Stimulated activated CD4-positive, alpha-beta T cell treated with anti-CD3 and anti-CD28 coated beads, TNF-alpha, amount 100 ng/mL, for 1 hour (primary cell): ENCODE results near the gene R3HDM4.
"Not testable (repeated sequence)": the region's sequence is repeated elsewhere in the genome, so short reads cannot be mapped to it uniquely, and the experiment has no call there.

ENCODE experiments used
- DNase-seq, 3 donors: peaks; one replicate each; pipeline ENCODE4 v3.0.0-alpha.2; 2020; ENCODE audit warnings: low read depth in 3 of 3, low spot score in 1 of 3

Gene R3HDM4

GRCh38 chr19:913080-913748 is at the start of gene R3HDM4:
TSS of gene R3HDM4 (minus strand) at chr19:913219. CDS start at chr19:913157, 62 bp downstream.
- DNase-seq = peak; percentile 69 to 82 (median 69)

DNA sequence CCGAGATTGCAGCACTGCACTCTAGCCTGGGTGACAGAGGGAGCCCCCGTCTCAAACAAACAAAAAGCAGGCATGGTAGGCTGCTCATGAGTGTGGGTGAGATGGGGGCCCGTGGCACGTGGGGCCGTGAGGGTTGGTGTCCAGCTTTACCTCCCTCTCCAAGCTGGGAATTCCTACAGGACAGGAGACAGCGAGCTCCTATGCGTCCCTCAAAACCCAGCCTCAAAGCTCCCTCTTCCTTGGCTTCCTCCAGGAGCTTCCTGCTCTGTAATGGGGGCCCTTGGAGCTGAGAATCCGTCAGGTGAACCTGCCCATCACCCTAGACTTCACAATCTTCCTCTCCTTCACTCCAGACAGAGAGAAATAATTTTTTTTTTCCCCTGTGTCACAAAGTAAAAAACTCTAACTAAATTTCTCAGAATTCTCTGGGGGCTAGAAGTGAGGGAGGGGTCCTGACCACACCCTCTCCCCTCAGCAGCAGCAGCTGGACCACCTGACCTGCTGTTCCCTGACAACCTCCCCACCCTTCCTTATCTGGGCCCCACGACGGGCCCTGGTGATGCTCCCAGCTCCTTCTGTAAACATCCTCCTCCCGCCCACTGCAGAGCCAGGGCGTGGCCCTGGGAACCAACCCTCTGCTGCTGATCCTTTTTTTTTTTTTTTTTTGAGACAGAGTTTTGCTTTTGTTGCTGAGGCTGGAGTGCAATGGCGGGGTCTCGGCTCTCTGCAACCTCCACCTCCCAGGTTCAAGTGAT is 49.0 kb upstream of the R3HDM4 start:
- DNase-seq = no peak

DNA sequence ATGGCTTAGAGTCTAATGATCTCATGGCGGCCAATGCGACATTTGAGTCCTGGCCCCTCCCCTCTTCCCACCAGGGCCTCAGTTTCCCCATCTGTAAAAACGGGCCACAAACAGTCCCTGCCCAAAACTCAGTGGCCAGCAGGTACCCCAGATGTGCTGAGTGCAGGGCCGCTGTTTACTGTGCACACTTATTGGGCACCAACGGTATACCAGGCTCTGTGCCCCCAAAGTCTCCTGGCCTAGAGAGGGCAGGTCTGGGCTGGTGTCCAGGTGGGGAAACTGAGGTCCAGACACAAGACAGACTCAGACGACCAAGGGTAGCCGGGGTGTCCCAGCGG is 47.6 kb upstream of the R3HDM4 start:
- DNase-seq = no peak

DNA sequence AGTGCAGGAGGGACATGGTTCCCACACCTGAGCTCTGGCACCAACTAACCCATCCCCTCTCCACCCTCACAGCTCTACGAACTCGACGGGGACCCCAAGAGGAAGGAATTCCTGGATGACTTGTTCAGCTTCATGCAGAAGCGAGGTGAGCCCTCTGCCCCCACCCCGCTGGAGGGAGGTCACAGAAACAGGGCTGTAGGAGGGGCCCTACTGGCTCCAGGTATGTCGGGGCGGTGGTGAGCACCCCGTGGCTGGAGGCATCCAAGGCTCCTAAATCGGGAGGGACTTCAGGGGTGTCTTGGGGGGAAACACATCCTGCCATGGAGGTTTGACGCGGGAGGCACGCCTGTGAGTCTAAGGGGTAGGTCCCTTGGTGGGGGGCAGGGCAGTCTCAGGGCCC is 47.0 kb upstream of the R3HDM4 start:
- DNase-seq = no peak

DNA sequence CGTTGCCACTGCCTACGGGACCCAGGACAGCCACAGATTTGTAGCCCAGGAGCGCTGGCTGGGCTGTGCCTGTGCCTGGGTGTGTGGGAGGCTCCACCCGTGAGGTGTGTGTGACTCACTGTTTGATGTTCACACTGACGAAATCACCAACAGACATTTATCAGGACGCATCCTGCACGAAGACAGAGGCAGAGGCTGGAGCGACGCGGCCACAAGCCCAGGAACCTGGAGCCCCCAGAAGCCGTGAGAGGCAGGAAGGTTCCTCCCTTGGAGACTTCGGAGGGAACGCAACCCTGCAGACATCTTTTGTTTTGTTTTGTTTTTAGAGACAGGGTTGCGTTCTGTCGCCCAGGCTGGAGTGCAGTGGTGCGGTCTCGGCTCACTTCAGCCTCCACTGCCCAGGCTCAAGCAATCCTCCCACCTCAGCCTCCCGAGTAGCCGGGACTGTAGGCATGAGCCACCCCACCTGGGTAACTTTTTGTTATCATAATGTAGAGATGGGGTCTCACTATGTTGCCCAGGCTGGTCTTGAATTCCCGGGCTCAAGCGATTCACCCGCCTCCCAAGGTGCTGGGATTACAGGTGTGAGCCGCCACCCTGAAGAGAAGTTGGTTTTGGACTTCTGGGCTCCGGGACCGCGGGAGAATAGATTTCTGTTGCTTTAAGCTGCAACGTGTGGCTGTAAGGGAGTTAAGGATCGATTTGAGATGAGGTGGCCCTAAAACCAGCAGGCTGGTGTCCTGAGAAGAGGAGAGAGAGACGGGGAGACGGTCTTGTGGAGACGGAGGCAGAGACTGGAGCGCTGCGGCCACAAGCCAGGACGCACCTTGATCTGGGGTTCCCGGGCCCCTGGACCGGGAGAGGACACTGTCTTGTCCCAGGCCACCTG is 46.2 kb upstream of the R3HDM4 start:
- peak in 1 of 3 donors; percentile 14 for DNase-seq

DNA sequence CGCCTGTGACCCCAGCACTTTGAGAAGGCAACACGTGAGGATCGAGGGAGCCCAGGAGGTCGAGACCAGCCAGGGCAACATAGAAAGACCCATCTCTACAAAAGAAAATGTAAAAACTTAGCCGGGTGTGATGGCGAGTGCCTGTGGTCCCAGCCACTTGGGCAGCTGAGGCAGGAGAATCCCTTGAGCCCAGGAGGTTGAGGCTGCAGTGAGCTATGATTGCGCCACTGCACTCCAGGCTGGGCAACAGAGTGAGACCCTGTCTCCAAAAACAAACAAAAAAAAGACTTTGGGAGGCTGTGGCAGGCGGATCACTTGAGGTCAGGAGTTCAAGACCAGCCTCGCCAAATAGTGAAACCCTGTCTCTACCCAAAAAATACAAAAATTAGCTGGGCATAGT is 44.6 kb upstream of the R3HDM4 start:
- not testable (repeated sequence) for DNase-seq

GRCh38 chr19:956766-957440 is 43.9 kb upstream of the R3HDM4 start:
- no peak for DNase-seq

DNA sequence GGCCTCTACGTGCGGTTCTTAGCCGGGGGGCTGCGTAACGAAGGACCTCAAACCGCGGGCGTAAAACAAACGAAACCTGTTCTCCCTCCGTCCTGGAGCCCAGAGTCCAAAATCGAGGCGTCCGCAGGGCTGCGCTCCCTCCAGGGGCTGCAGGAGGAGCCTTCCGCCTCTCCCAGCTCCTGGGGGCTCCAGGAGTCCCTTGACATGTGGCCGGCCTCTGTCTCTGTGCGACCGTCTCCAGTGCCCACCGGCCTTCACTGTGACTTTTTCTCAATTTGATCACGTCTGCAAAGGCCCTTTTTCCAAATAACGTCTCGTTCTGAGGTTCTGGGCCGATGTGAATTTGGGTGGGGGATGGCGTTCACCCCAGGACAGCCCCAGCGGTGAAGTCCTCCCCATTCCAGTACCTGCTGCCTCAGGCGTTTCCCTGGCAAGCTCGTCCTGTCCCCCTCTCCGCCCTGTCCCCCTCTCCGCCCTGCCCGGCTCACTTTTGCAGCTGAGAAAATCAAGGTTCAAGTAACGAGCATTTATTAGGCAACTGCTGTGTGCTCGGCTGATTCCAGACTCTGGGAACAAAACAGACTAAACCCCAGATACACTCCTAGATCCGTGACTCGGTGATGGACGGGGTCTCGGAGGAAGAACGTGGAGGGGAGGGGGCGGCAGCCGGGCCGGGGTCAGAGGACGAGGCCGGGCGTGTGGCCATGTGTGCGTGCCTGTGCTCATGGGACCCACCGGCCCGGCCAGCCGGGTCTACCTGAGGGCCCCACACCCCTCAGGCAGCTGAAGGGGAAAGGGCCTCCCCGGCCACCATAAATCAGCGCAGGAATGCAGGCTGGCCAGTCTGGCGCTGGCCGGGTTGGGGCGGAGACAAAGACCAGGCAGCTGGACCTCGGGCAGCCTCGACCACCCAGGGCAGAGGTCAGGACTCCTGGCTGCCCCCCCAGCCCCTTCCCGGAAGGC is 43.1 kb upstream of the R3HDM4 start:
- DNase-seq = no peak

GRCh38 chr19:954672-955494 is 41.9 kb upstream of the R3HDM4 start:
- no peak for DNase-seq

DNA sequence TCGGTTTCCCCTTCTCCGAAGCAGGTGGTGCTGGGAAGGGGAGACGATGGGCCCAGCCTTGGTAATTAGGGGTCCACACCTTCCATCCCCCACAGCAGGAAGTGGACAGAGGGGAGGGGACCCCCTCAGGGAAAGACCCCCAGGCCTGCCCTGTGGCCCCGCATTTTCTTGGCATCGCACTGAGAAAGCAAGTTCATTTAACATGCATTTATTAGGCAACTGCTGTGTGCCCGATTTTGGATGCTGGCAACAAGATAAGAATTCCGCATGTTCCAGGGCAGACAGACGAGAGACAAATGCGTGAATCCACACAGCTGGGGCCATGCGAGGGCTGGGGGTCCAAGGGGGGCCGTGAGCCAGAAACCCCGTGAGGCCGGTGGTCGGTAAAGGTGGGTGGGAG is 41.3 kb upstream of the R3HDM4 start:
- DNase-seq = no peak

DNA sequence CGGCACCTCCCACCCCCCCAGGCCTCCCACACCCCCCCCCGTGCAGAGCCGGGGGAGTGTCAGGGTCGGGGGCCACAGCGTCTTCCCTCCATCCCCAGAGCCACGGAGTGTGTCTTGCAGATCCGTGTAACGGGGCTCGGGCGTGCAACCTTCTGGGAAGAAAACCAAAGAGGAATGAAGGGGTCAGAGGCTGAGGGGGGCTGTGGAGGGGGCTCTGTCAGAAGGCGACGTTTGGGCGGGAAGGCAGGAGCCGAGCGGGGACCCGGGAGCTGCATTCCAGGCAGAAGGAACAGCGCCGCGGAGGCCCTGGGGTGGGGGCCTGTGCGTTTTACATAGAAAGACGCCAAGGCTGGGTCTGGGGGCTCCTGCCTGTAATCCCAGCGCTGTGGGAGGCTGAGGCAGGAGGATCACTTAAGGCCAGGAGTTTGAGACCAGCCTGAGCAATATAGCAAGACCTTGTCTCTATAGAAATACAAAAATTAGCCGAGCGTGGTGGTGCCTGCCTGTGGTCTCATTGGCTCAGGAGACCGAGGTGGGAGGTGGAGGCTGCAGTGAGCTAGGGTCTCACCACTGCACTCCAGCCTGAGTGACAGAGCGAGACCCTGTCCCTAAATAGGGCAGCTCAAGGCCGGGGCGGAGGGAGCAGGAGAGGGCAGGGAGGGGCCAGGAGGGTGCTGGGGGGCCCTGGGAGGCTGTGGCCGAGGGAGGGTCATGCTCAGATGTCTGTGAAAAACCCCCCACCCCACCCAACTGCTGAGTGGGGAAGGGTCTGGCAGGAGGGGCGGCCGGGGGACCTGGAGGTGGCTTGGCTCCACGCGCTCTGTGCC is 40.6 kb upstream of the R3HDM4 start:
- DNase-seq = no peak

GRCh38 chr19:952680-953444 is 39.8 kb upstream of the R3HDM4 start:
- DNase-seq = no peak

DNA sequence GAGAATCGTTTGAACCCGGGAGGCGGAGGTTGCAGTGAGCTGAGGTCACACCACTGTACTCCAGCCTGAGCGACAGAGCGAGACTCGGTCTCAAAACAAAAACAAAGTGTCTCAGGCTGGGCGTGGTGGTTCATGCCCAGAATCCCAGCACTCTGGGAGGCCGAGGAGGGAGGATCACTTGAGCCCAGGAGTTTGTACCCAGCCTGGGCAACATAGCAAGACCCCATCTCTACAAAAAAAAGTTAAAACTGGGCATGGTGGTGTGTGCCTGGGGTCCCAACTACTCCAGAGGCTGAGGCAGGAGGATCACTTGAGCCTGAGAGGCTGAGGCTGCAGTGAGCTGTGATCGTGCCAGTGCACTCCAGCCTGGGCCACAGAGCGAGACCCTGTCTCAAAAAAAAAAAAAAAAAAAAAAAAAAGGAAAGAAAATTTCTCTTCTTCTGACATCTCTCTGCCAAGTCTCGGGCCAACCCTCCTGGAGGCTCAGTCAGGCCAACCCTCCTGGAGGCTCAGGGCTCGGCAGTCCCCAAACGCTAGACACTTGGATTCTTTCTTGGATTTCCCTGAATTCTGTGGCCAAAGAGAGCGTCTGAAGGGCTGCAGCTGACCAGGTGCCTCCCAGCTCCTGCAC is 39.1 kb upstream of the R3HDM4 start:
- no peak for DNase-seq

- no peak for DNase-seq
These were observed 37.5 kb upstream of the R3HDM4 start for GRCh38 chr19:950352-951066.

- no peak for DNase-seq
These were observed 36.0 kb upstream of the R3HDM4 start for GRCh38 chr19:948842-949496.
